DND-41 (cell line): Measurements from ENCODE around the gene VWA8.

Source experiments
- ATAC-seq: fragments of 200-7000 bp; cut with Tn5 transposase; 3 replicates; pipeline ENCODE4 v1.9.1; 2021; ENCODE audit warnings: low read depth; ENCODE audit not compliant: insufficient read depth
- DNase-seq: peaks from one replicate; pipeline ENCODE4 v3.0.0-alpha.2; 2020
- H2AFZ ChIP-seq: 2 replicates; pipeline ENCODE4 v1.6.0; 2012; ENCODE audit warnings: low read depth, low read length
- H3K27ac ChIP-seq: 2 replicates; pipeline ENCODE4 v1.5.1; 2012; ENCODE audit warnings: low read length, inconsistent platforms
- H3K27me3 ChIP-seq: fragments of 200-600 bp; sonication (generic); 2 replicates; pipeline ENCODE4 v1.6.0; 2012; ENCODE audit warnings: low read length, mild to moderate bottlenecking, inconsistent platforms; ENCODE audit not compliant: insufficient read depth, poor library complexity
- H3K36me3 ChIP-seq: 2 replicates; pipeline ENCODE4 v1.5.1; 2012; ENCODE audit warnings: low read length, inconsistent platforms; ENCODE audit not compliant: insufficient read depth
- H3K4me1 ChIP-seq: 2 replicates; pipeline ENCODE4 v1.5.1; 2012; ENCODE audit warnings: mild to moderate bottlenecking, low read length; ENCODE audit not compliant: insufficient read depth
- H3K4me2 ChIP-seq: 2 replicates; pipeline ENCODE4 v1.6.0; 2012; ENCODE audit warnings: mild to moderate bottlenecking, moderate library complexity, low read length, inconsistent platforms; ENCODE audit not compliant: insufficient read depth
- H3K4me3 ChIP-seq, 2 experiments: fragments of 200-600 bp in 1 of 2; shearing (Covaris generic) in 1 of 2; 2 replicates each; pipeline ENCODE4 v1.5.1; 2012 to 2016; ENCODE audit warnings: inconsistent platforms in 2 of 2, low read length in 2 of 2, mild to moderate bottlenecking in 2 of 2, low read depth in 1 of 2, moderate library complexity in 1 of 2
- H3K79me2 ChIP-seq: 2 replicates; pipeline ENCODE4 v1.6.0; 2012; ENCODE audit warnings: low read length, inconsistent platforms; ENCODE audit not compliant: insufficient read depth
- H3K9ac ChIP-seq: 2 replicates; pipeline ENCODE4 v1.6.0; 2012; ENCODE audit warnings: low read depth, mild to moderate bottlenecking, inconsistent platforms, low read length, moderate library complexity
- H3K9me3 ChIP-seq: 2 replicates; pipeline ENCODE4 v1.5.1; 2012; ENCODE audit warnings: low read length, moderate library complexity, mild to moderate bottlenecking, inconsistent platforms; ENCODE audit not compliant: insufficient read depth, severe bottlenecking
- H4K20me1 ChIP-seq: 2 replicates; pipeline ENCODE4 v1.6.0; 2012; ENCODE audit warnings: low read length; ENCODE audit not compliant: insufficient read depth
- CTCF ChIP-seq: IDR thresholded peaks from 2 replicates; pipeline ENCODE4 v1.5.1; 2012; ENCODE audit warnings: borderline replicate concordance, low read length, moderate library complexity, mild to moderate bottlenecking; ENCODE audit not compliant: poor library complexity, severe bottlenecking; ENCODE audit errors: extremely low read depth
- EZH2 ChIP-seq: IDR thresholded peaks from 3 replicates; pipeline ENCODE4 v1.6.1; 2012; ENCODE audit warnings: borderline replicate concordance, low read depth, mild to moderate bottlenecking, moderate library complexity, low read length, inconsistent platforms; ENCODE audit not compliant: severe bottlenecking

Gene VWA8

GRCh38 chr13:41548910-41549309, 412.0 kb downstream of the VWA8 start:
- H3K36me3 ChIP-seq: no peaks in the 10 kb centered on the region
- ATAC-seq (no peak), DNase-seq (no peak)
- H2AFZ ChIP-seq: no peak overlapping the region
- H3K4me1 ChIP-seq: no peaks in the 10 kb centered on the region
- no peak for TF ChIP-seq EZH2
- TF ChIP-seq CTCF: no peak
- no peak overlapping the region for H3K4me2 ChIP-seq
- H3K27ac ChIP-seq: no peak overlapping the region
- no peak overlapping the region for H3K4me3 ChIP-seq
- no peaks in the 10 kb centered on the region for H4K20me1 ChIP-seq
- no peak overlapping the region for H3K9ac ChIP-seq
- no peaks in the 10 kb centered on the region for H3K9me3 ChIP-seq
- no peaks in the 10 kb centered on the region for H3K79me2 ChIP-seq
- no peaks in the 10 kb centered on the region for H3K27me3 ChIP-seq

GRCh38 chr13:41548031-41548430, 412.9 kb downstream of the VWA8 start:
- no peaks in the 10 kb centered on the region for H3K36me3 ChIP-seq
- H3K27me3 ChIP-seq: no peaks in the 10 kb centered on the region
- H3K9me3 ChIP-seq: no peaks in the 10 kb centered on the region
- no peak overlapping the region for H3K4me2 ChIP-seq
- no peak overlapping the region for H2AFZ ChIP-seq
- H3K4me3 ChIP-seq: no peak overlapping the region
- H4K20me1 ChIP-seq: no peaks in the 10 kb centered on the region
- no peaks in the 10 kb centered on the region for H3K79me2 ChIP-seq
- DNase-seq (no peak), ATAC-seq (no peak)
- no peak overlapping the region for H3K27ac ChIP-seq
- no peak overlapping the region for H3K9ac ChIP-seq
- TF ChIP-seq EZH2 (no peak), CTCF (no peak)
- no peaks in the 10 kb centered on the region for H3K4me1 ChIP-seq

GRCh38 chr13:41547251-41548000, 413.5 kb downstream of the VWA8 start:
- H4K20me1 ChIP-seq: no peaks in the 10 kb centered on the region
- H3K4me2 ChIP-seq: no peak overlapping the region
- ATAC-seq (no peak), DNase-seq (no peak)
- no peak overlapping the region for H3K4me3 ChIP-seq
- no peak overlapping the region for H2AFZ ChIP-seq
- H3K27ac ChIP-seq: no peak overlapping the region
- no peaks in the 10 kb centered on the region for H3K36me3 ChIP-seq
- TF ChIP-seq EZH2: no peak
- no peak for TF ChIP-seq CTCF
- no peak overlapping the region for H3K9ac ChIP-seq
- no peaks in the 10 kb centered on the region for H3K27me3 ChIP-seq
- H3K79me2 ChIP-seq: no peaks in the 10 kb centered on the region
- no peaks in the 10 kb centered on the region for H3K4me1 ChIP-seq
- no peaks in the 10 kb centered on the region for H3K9me3 ChIP-seq
